A673 (cell line): ENCODE results near the gene PLCB2. TPM values are rescaled to one million over a fixed set of nuclear protein-coding genes. Genes with fewer than 3 reads are reported as not detected.

ENCODE experiments used
- BruUV-seq: library from RNA; stranded (reverse); fragments of 400-500 nt; replicated peaks from 2 replicates; lab custom pipeline; 2021; lab: Mats Ljungman, UMichigan
- CTCF ChIA-PET: fragments of 300-600 bp; sonication (Branson Sonifier 250); formaldehyde crosslinking; loops from one replicate; lab custom pipeline; 2022; ENCODE audit warnings: antibody characterized with exemption; lab: Charles Lee
- POLR2A ChIA-PET: fragments of 300-600 bp; sonication (Branson Sonifier 250); formaldehyde crosslinking; loops from one replicate; lab custom pipeline; 2022; ENCODE audit warnings: antibody characterized with exemption; ENCODE audit not compliant: low non-redundant PET; lab: Charles Lee
- DNase-seq: peaks from one replicate; pipeline ENCODE4 v3.0.0-alpha.2; 2015; ENCODE audit warnings: low spot score
- H3K27ac ChIP-seq: fragments of 200-600 bp; sonication (generic); 2 replicates; pipeline ENCODE4 v1.5.1; 2016; ENCODE audit warnings: mixed run types, low read depth, mild to moderate bottlenecking, mixed read lengths, antibody characterized with exemption, low read length; ENCODE audit not compliant: poor library complexity, severe bottlenecking
- H3K27me3 ChIP-seq: fragments of 200-600 bp; sonication (generic); replicated peaks from 2 replicates; pipeline ENCODE4 v1.6.1; 2017; ENCODE audit warnings: mixed run types, low read depth, mild to moderate bottlenecking, mixed read lengths, antibody characterized with exemption, low read length; ENCODE audit not compliant: insufficient read depth, poor library complexity
- H3K36me3 ChIP-seq: fragments of 200-600 bp; sonication (generic); 2 replicates; pipeline ENCODE4 v1.6.1; 2016; ENCODE audit warnings: mixed run types, mild to moderate bottlenecking, mixed read lengths, antibody characterized with exemption, low read length; ENCODE audit not compliant: insufficient read depth, poor library complexity, severe bottlenecking
- H3K4me1 ChIP-seq: fragments of 200-600 bp; sonication (generic); 2 replicates; pipeline ENCODE4 v1.6.1; 2017; ENCODE audit warnings: mixed run types, mild to moderate bottlenecking, mixed read lengths, antibody characterized with exemption, low read length; ENCODE audit not compliant: insufficient read depth, poor library complexity, severe bottlenecking
- H3K4me3 ChIP-seq: fragments of 200-600 bp; sonication (generic); 2 replicates; pipeline ENCODE4 v1.5.1; 2016; ENCODE audit warnings: low read depth, mixed run types, mild to moderate bottlenecking, mixed read lengths, low read length; ENCODE audit not compliant: poor library complexity, severe bottlenecking
- H3K9me3 ChIP-seq: fragments of 200-600 bp; sonication (generic); 2 replicates; pipeline ENCODE4 v1.6.1; 2016; ENCODE audit warnings: mixed run types, low read depth, mild to moderate bottlenecking, mixed read lengths, antibody characterized with exemption, low read length; ENCODE audit not compliant: poor library complexity, severe bottlenecking
- CTCF ChIP-seq: fragments of 300-800, 200-600 bp; sonication (generic); conservative IDR thresholded peaks from 2 replicates; pipeline ENCODE4 v1.5.1; 2017; ENCODE audit warnings: low read depth, mild to moderate bottlenecking, antibody characterized with exemption, low read length, moderate library complexity, mixed read lengths
- EZH2 ChIP-seq: fragments of 200-600 bp; sonication (generic); IDR thresholded peaks from 2 replicates; pipeline ENCODE4 v1.6.1; 2017; ENCODE audit warnings: borderline replicate concordance, low read depth, mild to moderate bottlenecking, mixed read lengths, antibody characterized with exemption, low read length; ENCODE audit not compliant: poor library complexity, severe bottlenecking
- intact Hi-C: fragments of 100-400 bp; cut with micrococcal nuclease; formaldehyde crosslinking; loops from one replicate; pipeline ENCODE4 v1.10.0; 2022; ENCODE audit not compliant: unreplicated experiment
- total RNA-seq: library from RNA; stranded (reverse); gene quantifications from 2 replicates; pipeline ENCODE4 v1.2.3, GENCODE V29; 2021

PLCB2 gene
- total RNA-seq, 1 experiment from 2014 or later, result 5.6 TPM

GRCh38 chr15:40267670-40268069 is 40.1 kb downstream of the PLCB2 start:
- no TSS peak for BruUV-seq
- intact Hi-C loops, result no loop called here
- POLR2A ChIA-PET, result no interaction called here
- no peaks in the 10 kb centered on the region for H3K27me3 ChIP-seq
- DNase-seq, result no peak
- no peak overlapping the region for H3K4me3 ChIP-seq
- H3K27ac ChIP-seq, result no peak overlapping the region
- no peaks in the 10 kb centered on the region for H3K36me3 ChIP-seq
- H3K4me1 ChIP-seq, result peaks cover 10% of the 10 kb centered on the region
- no peaks in the 10 kb centered on the region for H3K9me3 ChIP-seq
- TF ChIP-seq EZH2, result no peak
- no peak for TF ChIP-seq CTCF
- CTCF ChIA-PET, result no interaction called here

- Histone ChIP-seq H3K4me1 (peaks cover 10% of the 10 kb centered on the region), H3K36me3 (no peaks in the 10 kb centered on the region), H3K27me3 (no peaks in the 10 kb centered on the region), H3K4me3 (no peak overlapping the region), H3K9me3 (no peaks in the 10 kb centered on the region), H3K27ac (no peak overlapping the region)
- ChIA-PET CTCF (no interaction called here), POLR2A (no interaction called here)
- no TSS peak for BruUV-seq
- peak; percentile 53 for DNase-seq
- no peak for TF ChIP-seq EZH2
- no peak for TF ChIP-seq CTCF
- intact Hi-C loops, result no loop called here
Measured at GRCh38 chr15:40266828-40267304, 40.9 kb downstream of the PLCB2 start.

- Histone ChIP-seq H3K4me3 (no peak overlapping the region), H3K9me3 (no peaks in the 10 kb centered on the region), H3K27ac (no peak overlapping the region), H3K4me1 (peaks cover 10% of the 10 kb centered on the region), H3K36me3 (no peaks in the 10 kb centered on the region), H3K27me3 (no peaks in the 10 kb centered on the region)
- CTCF ChIA-PET, result interaction anchor here (0.6 to 1.9 kb wide), 2 partner anchors 9 to 478 kb away, joined by 6 to 7 read pairs; no protein-coding TSS in a partner anchor
- TF ChIP-seq CTCF, result no peak
- no peak for TF ChIP-seq EZH2
- BruUV-seq, result no TSS peak
- no peak for DNase-seq
- POLR2A ChIA-PET, result no interaction called here
- intact Hi-C loops, result no loop called here
Measured at GRCh38 chr15:40265875-40266274, 41.9 kb downstream of the PLCB2 start.
